H1 (cell line): Measurements from ENCODE around the gene PHF1.

Experiments used
- ASH2L ChIP-seq: fragments of 200-600, 300-600 bp; sonication (generic); IDR thresholded peaks from one replicate; pipeline ENCODE4 v1.7.1; 2017; ENCODE audit warnings: low read length
- CTCF ChIP-seq, 3 experiments: IDR thresholded peaks; 1 replicate in 2 of 3; 2 replicates in 1 of 3; pipeline versions ENCODE4 v1.5.1 to v1.6.1; 2011; ENCODE audit warnings: low read length in 3 of 3, mild to moderate bottlenecking in 3 of 3, inconsistent platforms in 2 of 3, low read depth in 1 of 3, moderate library complexity in 1 of 3; ENCODE audit not compliant: insufficient read depth in 1 of 3; ENCODE audit errors: control extremely low read depth in 1 of 3
- EZH2 ChIP-seq: fragments of 200-600 bp; sonication (generic); IDR thresholded peaks from 2 replicates; pipeline ENCODE4 v1.7.1; 2012; ENCODE audit warnings: low read depth, mild to moderate bottlenecking, moderate library complexity, low read length, inconsistent platforms; ENCODE audit not compliant: severe bottlenecking
- JUND ChIP-seq: IDR thresholded peaks from 2 replicates; pipeline ENCODE4 v1.6.1; 2011; ENCODE audit warnings: mild to moderate bottlenecking, improper control_type of control experiment, low read length
- KDM1A ChIP-seq: fragments of 200-600, 300-600 bp; sonication (generic); IDR thresholded peaks from 2 replicates; pipeline ENCODE4 v1.7.1; 2016; ENCODE audit warnings: mild to moderate bottlenecking, low read length, borderline replicate concordance
- MAFK ChIP-seq: IDR thresholded peaks from 2 replicates; pipeline ENCODE4 v1.6.1; 2012; ENCODE audit warnings: low read depth, mild to moderate bottlenecking, improper control_type of control experiment, low read length
- POLR2A ChIP-seq, 2 experiments: IDR thresholded peaks; 1 replicate in 1 of 2; 2 replicates in 1 of 2; pipeline ENCODE4 v1.6.1; 2011; ENCODE audit warnings: low read depth in 2 of 2, low read length in 2 of 2, mild to moderate bottlenecking in 2 of 2; ENCODE audit errors: control extremely low read depth in 1 of 2
- POLR2AphosphoS5 ChIP-seq: IDR thresholded peaks from 2 replicates; pipeline ENCODE4 v1.6.1; 2011; ENCODE audit warnings: low read depth, low read length
- SP1 ChIP-seq: IDR thresholded peaks from 2 replicates; pipeline ENCODE4 v1.6.1; 2011; ENCODE audit warnings: low read depth, low read length
- SRF ChIP-seq: IDR thresholded peaks from 2 replicates; pipeline ENCODE4 v1.6.1; 2011; ENCODE audit warnings: mild to moderate bottlenecking, low read depth, low read length, moderate library complexity

- TF ChIP-seq JUND (no peak), POLR2AphosphoS5 (no peak), EZH2 (no peak), CTCF (IDR thresholded peaks at IDR 0.05; ENCODE audit: control extremely low read depth in 1 of 3, insufficient read depth in 1 of 3, low read depth in 1 of 3, low read length in 3 of 3) (no peak), POLR2A (IDR thresholded peaks at IDR 0.05; ENCODE audit: control extremely low read depth in 1 of 2, low read depth in 2 of 2, low read length in 2 of 2) (no peak), SP1 (no peak), MAFK (no peak), ASH2L (no peak), SRF (no peak), KDM1A (no peak)
Observed at GRCh38 chr6:33390767-33391277, 20.0 kb upstream of the PHF1 start.
